AG09319 (cell line): ENCODE measurements around the gene DOCK10.
A peak's percentile ranks its signal among the peaks of the same experiment; 100 is the strongest.

Source experiments
- DNase-seq: peaks from one replicate; pipeline ENCODE4 v3.0.0-alpha.2; 2010; ENCODE audit warnings: low read depth; ENCODE audit errors: extremely low read depth
- CTCF ChIP-seq: IDR thresholded peaks from 2 replicates; pipeline ENCODE4 v1.5.1; 2011; ENCODE audit warnings: low read depth, mild to moderate bottlenecking, inconsistent platforms, low read length, moderate library complexity

Gene DOCK10

GRCh38 chr2:224887141-224887540 lies 155.1 kb downstream of the DOCK10 start:
- peak; percentile 82 for TF ChIP-seq CTCF
- DNase-seq: peak; percentile 83

GRCh38 chr2:224885836-224886547 lies 156.3 kb downstream of the DOCK10 start:
- TF ChIP-seq CTCF: no peak
- peak; percentile 53 for DNase-seq

- no peak for DNase-seq
- no peak for TF ChIP-seq CTCF
Observed at GRCh38 chr2:224885291-224885690, 157.0 kb downstream of the DOCK10 start.

- TF ChIP-seq CTCF: no peak
- DNase-seq: no peak
Observed at GRCh38 chr2:224884188-224884587, 158.1 kb downstream of the DOCK10 start.

- no peak for DNase-seq
- no peak for TF ChIP-seq CTCF
Observed at GRCh38 chr2:224883700-224884099, 158.6 kb downstream of the DOCK10 start.

- no peak for DNase-seq
Observed at GRCh38 chr2:224883172-224883516, 159.1 kb downstream of the DOCK10 start.

More at GRCh38 chr2:224883172-224883516, 159.1 kb downstream of the DOCK10 start:
- no peak for TF ChIP-seq CTCF
